MM.1S (cell line): ENCODE data around the gene LDLRAD3.

Experiments
- CTCF ChIP-seq: fragments of 300-600 bp; sonication (generic); IDR thresholded peaks from 2 replicates; pipeline ENCODE4 v1.5.1; 2016; ENCODE audit warnings: antibody characterized with exemption, low read length, mixed read lengths
- EZH2 ChIP-seq: fragments of 300-600 bp; sonication (generic); optimal IDR thresholded peaks from 2 replicates; pipeline ENCODE3; 2017; ENCODE audit warnings: low read depth, mild to moderate bottlenecking, antibody characterized with exemption, low read length, mixed read lengths
- EZH2phosphoT487 ChIP-seq: fragments of 300-600 bp; sonication (generic); IDR thresholded peaks from 2 replicates; pipeline ENCODE4 v1.6.1; 2018; ENCODE audit warnings: antibody characterized with exemption, low read length

GRCh38 chr11:36015799-36016198, 71.9 kb downstream of the LDLRAD3 start:
- no peak for TF ChIP-seq EZH2
- no peak for TF ChIP-seq CTCF
- TF ChIP-seq EZH2phosphoT487, result no peak
